HG02852 (cell line): ENCODE results near the gene NEK7.

Source experiments
- ATAC-seq: cut with Tn5 transposase; IDR thresholded peaks from one replicate; pipeline ENCODE4 v1.9.1; 2021; ENCODE audit warnings: mild to moderate bottlenecking, moderate library complexity; ENCODE audit not compliant: unreplicated experiment

Gene NEK7

DNA sequence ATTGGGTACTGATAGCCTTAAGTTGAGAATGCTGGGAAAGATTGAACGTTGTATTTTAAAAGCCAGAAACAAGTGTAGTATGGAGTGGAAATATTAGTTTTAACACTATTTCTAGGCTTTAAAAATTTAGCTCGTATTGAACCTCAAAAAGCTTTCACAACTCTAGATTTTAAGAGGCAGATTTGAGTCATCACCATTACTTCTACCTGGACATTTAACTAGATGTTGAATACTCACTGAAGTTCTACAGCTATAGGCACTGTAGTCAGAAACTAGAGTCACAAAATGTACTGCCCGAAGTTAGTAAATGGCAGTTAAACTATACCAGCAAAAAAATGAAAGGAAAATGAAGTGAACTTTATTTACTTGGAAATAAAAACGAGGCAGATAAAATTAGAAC is 96.5 kb downstream of the NEK7 start:
- ATAC-seq: peak; percentile 82

DNA sequence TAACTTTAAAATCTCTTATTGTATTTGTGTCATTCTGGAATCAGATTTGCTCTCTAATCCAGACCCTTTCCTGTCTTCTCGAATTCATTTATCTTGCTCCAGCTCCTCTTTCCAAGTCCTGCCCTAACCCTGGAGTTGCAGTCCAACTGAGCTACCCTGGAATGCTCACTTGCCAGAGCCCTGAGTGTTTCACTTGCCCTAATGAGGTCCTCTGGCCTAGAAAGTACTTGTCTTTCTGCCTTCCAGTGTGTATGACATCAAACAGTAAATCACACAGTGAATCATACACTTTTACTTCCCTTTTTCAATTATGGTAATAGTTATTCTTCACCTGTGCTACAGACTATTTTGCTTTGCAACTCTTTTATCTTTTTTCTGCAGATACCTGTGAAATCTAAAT is 96.9 kb downstream of the NEK7 start:
- ATAC-seq: peak; percentile 98

DNA sequence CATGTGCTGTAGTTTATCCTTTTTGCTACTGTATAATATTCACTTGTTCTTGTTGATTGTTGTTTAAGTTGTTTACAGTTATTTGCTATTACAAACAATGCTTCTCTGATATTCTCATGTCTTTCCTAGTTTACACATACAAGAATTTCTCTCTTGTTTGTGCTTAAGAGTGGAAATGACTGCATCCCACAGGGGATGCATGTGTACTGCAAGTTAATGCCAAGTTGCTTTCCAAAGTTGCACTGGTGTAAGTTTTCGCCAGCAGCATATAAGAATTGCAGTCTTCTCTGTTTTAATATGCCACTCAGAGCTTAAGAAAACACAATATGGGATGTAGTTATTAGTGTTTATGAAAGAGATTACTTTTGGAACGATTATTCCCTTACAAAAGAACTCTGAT is 97.7 kb downstream of the NEK7 start:
- no peak for ATAC-seq

DNA sequence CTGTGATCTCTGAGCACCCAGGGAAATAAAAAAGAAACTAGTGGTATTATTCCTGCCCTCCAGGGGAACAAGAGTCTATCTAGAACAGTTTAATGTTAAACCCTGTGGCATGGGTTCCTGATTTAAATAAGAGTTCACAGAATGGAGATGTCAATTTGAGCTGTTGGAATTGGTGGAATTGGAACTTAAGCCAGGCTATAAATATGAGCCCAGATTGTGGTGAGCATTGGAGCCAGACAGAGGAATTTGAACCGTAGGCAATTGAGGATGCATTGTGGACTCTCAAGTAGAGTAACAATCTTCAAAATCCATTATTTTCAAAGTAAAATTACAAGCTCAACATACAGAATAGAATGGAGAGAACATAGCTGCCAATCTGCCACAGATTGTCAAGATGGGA is 98.2 kb downstream of the NEK7 start:
- ATAC-seq: no peak

DNA sequence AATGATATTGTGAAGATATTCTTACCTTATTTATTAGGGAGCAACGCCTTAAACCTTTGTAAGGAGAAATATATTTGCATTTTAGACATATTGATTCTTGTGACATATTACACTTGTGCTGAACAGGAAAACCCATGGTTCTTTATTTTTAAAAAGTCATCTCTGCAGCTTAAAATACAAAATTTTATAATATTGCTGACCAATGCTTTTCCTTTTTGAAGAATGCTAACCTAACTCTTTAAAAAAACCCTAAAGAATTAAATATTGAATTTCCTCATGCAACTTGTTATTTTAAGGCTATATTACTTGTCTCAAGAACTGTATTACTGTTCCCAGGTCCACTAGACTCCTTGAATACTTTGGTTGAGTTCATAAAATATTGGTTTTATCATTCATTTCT is 99.0 kb downstream of the NEK7 start:
- ATAC-seq: no peak

DNA sequence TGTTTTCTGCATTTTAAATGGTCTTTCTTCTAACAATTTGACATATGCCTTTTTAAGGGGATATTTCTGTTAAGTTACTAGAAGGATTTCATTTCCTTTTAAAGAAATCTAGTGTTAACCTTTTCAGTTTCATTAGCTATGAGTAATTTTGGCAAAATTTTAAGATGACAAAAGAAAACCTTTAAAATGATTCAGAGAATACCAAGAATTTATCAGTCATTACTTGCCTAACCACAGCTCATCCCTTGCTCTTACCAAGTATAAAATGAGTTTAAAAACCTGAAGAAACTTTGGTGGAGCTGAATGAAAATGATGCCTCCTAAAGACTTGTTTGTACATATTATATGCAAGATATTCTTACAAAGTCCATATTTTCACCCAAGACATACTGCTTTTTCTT is 101.7 kb downstream of the NEK7 start:
- ATAC-seq: peak; percentile 54

DNA sequence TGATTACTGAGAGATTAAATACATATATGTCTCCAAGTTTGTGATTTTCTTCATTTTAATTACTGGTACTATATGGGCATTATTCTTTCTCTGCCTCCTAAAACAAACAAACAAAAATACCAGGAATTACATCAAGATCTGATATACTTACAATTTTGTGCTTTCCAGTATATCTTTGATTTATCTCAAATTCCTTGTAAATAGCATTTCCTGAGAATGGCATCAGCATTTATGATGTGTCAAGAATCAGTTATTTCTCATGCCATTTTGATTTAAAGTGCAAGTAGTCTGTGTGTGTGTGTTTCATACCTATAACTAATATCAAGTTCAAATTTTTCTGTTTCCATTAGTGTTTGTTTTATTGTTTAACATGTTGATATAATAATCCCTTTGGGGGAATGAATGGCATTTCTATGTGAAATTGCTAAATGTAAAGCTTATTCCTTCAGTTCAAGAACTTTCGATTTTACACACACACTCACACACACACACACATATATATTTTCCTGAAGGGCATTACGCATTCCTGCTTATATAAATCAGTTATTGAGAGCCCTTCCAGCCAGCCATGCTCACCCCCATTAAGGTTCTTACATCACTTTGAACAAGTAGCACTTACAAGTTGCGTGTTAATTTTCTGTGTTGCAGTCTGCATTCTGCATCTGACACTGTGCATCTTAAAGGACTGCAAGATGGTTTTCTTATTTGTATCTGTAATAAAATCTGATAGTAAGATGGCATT is 102.7 kb downstream of the NEK7 start:
- ATAC-seq: no peak

DNA sequence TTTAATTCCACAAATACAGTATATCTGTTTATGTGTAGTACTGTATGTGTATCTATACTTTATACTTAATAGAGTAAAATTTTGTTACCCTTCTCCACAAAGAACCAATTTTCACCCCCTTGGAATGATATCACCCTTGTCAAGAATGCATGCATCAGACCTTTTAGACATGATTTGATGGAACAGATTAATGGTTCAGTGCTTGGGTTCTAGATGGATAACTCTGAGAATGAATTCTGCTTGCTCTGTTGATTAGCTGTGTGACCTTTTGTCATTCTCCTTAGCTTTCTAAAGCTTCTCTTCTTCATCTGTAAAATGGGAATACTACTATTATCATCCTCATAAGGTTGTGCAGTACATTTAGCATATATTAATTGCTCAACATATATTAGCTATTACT is 105.1 kb downstream of the NEK7 start:
- ATAC-seq: no peak

DNA sequence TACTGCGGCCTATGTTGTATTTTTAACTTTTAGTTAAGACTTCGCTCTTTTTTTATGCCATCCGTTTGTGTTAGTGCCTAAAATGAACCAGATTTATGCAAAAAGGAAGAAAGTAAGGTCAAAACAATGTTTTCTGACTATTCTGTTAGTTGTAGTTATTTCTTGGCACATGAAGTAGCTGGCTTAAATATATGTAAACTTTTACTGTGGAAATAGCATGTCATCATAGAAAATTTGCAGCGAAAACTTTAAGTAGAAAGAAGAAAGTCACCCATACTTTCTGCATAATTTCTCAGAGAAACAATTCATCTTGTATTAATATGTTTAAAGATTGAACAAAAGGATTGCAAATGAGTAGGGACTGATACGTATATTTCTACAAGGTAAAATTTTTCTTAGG is 106.4 kb downstream of the NEK7 start:
- no peak for ATAC-seq

DNA sequence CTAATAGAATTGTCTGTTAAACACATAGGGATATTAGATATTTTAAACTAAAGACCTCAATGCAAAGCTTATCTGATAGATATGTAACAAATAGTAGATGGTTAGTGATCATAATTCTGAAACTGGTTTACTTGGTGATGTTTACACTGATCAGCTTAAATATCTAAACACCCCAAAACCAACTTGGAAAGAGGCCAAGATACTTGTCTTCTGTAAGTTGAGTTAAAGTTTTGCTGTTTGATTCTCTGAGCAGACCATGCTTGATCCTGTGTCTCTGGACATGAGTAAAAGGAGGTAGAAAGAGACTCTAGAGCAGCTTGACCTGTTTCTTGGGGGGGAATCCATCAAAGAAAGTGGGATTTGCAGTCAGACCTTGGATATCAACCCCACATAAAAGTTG is 107.5 kb downstream of the NEK7 start:
- no peak for ATAC-seq

DNA sequence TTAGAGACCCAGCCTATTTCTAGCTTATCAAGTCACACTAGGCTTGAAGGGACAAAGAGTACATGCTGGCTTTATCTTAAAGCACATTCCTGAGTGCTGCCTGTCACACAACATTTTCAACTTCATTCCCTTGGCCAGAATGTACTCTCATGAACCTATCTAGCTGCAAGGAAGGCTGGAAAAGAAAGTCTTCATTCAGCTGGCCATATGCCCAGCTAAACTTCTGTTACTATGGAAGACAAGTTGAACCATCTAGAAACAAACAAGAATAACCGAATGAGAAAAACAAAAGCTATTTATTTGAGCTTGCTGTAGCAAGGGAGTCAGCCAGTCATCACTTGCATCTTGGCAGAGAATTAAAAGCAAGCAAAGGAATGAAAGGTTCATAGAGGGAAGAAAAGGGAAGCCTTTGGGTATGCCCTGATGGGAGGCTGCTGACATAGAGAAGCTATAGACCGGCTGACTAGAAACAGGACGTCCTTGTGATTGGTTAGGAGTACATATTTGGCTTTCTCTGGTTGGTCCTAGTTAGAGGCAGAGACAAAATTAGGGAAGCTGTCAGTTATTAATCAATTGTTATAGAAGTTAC is 108.4 kb downstream of the NEK7 start:
- ATAC-seq: no peak

DNA sequence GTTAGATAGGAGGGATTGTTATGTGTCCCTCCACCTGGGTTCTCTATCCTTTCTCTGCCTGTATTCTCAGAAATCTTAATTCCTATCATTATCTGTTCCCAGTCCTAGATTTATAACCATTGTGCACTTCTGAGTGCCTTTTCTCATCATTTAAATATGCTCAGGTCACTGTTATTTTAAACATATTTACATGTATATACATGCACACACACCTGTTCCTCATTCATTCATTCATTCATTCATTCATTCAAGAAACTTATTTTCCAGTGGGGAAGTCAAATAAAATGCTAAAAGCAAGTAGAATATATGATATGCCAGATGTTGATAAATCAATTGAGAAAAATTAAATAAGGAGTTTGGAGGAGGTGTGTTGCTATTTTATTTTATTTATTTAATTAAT is 110.3 kb downstream of the NEK7 start:
- ATAC-seq: no peak

DNA sequence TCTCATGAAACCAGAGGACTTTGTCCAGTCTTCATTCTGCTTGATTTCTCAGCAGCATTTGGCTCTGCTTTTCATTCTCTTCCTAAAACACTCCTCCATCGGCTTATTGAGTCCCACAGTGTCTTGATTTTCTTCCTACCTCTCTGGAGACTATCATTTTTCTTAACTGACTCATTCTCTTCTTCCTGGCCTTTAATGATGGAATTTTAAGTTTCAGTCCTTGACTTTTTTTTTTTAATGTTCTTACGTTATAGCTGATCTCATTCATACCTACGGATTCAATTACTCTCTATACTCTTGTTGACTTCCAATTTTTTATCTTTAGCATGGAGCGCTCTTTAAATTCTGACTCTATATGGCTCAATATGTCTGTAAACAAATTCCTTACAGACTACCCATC is 111.1 kb downstream of the NEK7 start:
- no peak for ATAC-seq

DNA sequence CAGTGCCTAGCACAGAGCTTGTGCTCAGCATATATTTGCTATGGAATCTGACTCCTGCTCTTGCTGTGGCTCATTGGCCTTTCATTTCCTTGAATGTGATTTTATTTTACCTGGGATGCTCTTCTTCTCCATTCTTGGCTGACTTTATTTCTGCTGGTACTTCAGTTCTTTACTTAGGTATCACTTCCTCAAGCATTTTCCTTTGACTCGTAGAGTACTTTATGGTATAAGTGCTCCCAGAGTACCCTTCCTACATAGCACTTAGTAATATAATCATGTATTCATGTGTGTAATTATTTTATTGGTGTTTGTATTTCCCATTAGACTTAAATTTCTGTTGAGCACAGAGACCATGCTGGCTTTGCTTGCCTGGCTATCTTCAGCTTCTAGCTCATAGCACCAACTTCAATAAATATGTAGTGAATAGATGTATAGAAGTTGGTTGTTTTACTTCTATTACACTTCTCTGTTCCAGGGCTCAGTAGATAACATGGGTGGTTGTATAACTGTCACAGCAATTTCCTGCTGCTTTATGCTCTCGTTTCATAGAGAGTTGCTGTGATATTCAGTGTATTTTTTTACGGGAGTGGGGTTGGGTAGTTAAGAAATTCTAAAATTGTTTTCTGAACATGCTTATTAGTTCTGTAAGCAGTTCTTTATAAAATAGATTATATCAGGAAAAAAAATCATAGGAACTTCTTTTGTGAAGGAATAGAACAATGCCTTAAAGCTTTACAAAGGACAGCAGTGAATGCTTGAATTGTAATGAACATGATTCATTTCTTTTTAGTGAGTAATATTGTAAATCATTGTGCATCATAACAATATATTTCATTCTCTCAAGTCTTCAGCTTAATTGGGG is 112.2 kb downstream of the NEK7 start:
- ATAC-seq: no peak

DNA sequence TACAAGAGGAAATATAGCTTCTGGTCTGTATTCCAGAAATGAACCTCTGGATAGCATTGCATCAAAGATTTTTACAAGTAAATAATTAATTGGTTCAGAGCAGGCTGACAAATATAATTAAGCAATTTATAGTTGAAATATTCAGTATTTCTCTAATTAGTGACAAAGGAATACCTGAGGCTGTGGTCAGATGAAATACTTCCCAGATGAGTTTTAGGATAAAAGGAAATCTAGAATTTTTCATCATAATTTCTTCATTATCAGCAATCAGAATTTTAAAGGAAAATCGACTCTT is 112.8 kb downstream of the NEK7 start:
- ATAC-seq: no peak

DNA sequence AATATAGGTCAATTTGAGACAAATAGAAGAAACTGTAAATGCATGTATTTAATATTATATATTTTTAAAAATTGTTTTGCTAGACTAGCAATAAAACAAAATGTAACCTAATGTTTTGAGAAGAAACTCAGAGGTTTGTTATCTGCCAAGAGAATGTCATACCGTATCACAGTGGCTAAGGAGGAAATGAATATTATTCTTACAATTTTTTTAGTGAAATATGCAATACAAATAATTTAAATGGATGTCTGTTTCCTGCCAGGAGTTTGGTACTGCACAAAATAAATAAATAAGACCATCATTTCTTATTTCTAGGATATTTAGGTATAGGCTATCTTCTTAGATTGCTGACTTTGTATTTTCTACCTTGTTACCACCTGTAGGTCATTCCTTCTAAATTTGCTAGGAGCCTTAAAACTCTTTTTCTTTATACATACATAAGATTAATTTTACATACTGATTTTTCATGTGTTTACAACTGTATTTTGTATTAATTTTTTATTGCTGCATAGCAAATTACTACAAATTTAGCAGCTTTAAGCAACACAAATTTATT is 113.6 kb downstream of the NEK7 start:
- no peak for ATAC-seq

DNA sequence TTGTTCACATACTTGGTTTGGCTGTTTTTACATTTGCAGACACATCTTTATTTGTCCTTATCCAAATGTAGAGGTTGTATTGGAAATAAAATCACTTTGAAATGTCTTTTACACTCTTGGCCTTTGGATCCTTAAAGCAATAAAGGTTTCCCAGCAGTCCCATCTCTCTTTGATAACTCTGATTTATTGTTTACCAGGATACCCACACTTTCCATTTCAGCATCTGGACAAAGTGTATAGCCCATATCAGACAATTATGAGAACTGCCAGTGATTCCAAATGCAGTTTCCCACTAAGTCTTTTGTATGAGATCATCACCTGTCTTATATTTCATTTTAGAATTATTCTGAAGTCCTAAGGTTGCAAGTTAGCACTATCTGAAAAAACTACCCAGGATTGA is 114.7 kb downstream of the NEK7 start:
- ATAC-seq: no peak

DNA sequence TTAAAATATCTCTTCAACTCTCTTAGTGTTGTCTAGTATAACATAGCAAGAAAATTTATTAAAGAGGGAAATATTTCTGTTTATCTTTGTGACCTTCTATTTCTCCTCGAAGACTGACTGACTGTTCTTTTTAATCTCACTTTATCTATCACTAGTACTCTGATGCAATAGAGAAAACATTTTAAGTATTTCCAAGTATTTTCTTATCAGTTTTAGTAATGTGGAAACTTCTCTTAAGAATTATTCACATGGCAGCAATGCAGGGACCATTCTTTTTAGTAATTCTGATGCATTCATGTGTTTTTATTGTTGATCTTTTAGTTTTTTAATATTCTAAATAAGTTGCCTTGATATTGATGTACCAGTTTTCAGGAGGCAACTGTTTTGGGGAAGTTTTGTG is 115.7 kb downstream of the NEK7 start:
- ATAC-seq: no peak

DNA sequence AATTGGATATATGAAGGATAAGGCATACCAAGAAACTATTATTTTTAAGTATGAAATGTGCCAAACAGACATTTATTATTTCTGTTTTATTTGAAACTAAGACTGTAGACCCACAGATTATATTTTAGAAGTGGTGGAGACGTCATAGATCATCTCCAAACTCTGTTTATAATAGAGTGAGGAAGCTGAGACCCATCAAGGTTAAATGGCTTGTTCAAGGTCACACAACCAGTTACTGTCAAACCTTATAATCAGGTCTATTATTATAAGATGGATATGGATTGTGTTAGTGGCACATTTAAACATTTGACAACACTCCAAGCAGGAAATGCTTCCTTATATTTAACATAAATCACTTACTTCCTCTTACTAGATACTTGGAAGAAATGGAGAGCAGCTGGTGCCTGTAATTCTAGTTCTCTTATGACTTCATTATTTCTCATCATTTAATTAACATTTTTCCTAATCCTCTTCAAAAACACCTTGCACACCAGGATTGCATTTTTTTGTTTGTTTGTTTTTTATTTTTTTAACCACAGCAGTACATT is 117.0 kb downstream of the NEK7 start:
- no peak for ATAC-seq

DNA sequence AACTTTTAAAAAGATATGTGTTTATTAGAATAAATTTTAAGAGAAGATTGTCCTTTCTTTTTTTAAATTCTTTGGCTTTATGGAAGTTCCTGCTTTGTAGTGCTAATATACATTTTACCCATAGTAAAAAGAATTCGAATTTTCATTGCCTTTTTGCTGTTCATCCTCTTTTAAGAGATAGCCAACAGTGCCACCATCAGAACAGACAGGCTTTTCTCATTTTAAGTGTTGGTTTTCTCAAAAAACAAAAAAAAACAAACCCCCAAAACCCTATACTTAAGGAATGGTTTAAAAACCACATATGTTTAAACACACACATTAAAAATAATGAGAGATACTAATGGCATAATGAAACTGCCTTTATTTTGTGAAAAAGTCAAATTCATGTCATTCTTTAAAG is 118.8 kb downstream of the NEK7 start:
- no peak for ATAC-seq

DNA sequence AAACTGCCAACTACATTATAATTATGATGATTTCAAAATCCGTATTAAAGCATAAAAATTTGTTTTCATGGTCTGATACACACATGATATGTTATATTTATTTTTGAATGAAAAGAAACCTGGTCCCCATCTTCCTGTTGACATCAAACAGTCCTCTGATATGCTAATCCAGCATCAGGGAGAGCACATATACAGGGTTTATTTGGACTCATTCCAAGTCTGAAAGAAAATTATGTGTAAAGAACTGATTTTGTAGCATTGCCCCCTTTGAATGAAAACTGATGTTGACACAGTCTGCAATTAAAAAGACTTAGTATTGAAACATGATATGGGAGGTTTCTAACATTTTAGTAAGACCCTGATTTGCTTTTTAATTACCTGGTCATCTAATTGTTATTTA is 119.4 kb downstream of the NEK7 start:
- ATAC-seq: no peak

DNA sequence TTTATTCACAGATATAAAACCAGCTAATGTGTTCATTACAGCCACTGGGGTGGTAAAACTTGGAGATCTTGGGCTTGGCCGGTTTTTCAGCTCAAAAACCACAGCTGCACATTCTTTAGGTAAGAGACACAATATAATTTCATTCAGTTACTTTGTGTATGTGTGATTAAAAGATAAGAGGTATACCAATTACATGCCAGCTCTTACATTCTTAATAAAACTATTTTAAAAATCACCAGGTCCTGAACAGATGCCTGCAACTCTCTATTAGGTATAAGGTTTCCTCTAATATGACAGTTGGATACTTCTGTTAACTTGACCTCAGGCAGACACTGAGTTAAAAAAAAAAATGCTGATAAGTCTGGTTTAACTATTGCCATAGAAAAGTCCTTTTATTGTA is 122.1 kb downstream of the NEK7 start:
- no peak for ATAC-seq
